GM18868 (cell line): ENCODE measurements around the gene NCOA6.

Source experiments
- ATAC-seq: cut with Tn5 transposase; IDR thresholded peaks from one replicate; pipeline ENCODE4 v1.9.1; 2021; ENCODE audit warnings: mild to moderate bottlenecking, moderate library complexity; ENCODE audit not compliant: unreplicated experiment

Gene NCOA6

DNA sequence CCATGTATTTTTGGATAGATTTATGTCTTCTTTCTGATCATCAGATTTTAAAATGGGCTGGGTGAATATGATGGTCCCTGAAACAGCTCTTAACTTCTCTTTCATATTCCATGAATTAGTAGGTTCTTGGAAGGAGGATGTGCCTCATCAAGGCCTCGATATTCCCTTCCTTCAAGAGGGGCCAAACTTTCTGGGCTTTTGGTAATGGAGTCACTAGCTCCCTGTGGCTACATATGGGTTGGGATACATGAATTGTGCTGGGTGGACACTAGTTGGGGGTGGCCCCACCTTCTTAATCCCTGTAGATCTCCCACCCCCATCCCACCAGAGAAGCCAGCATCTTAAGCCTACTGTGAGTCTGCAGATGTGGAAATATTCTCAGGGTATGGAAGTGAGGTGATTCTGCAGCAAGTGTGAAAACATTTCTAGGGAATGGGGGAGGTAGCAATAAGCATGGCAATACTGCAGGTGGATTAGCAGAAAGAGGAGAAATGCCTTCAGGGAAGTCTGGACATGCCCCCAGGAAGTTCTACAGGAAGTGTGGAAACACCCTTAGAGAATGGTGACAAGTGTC lies 119.1 kb downstream of the NCOA6 start:
- ATAC-seq = no peak

DNA sequence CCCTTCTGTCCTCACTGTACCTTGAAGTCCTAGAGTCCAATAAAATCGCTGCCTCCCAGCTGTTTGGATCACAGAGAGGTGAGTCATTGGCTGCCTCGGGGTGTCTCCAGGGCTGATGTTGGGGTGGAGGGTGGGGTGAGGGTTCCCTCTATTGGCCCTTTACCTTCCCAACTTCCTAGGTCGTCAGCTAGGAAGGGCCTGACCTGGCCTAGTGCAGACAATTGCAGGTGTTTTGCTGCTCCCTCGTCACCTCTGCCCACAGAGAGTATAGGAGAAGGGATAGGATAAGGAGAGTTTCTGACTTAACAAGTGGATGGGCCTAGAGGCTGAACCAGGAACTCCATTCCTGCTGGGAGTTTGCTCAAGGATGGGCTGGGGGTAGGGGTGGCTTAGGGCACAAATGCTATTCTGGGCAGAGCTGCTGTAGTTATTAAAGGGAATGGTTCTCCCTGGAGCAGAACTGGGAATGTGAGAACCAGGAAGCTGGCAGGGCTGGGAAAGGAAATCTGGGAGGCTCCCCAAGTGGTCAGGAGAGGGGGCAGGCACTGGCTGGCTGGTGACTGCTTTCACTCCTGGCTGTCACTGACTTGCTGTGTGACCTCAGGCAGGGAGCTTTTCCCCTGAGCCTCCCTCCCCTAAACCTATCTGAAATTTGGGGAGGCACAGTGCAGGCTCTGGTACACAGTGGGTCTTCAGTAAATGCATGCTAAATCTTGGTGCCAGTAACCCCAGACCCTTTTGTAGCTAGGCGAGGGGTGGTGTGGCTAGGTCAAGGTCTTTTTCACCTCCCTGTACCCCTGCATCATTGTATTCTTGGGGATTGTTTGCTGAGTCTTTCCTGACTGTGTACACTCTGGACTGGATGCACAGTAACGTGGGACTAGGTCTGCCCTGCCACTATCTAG lies 119.8 kb downstream of the NCOA6 start:
- no peak for ATAC-seq

DNA sequence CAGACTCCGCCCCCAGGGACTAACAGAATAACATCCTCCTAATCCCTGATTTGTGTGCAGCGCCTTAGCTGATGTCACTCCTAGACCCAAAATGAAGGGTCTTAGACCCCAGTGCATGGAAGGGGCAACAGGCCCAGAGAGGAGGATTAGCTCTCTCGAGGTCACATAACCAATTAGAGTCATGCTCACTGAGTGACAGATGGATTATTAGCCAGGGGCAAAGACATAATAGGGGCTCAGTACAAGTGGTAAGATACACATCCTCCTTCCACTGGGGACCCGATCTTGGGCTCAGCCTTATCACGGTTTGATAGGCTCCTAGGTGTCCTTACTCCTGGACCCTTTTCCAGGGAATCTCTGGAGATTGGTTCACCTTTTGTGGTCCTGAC lies 120.4 kb downstream of the NCOA6 start:
- ATAC-seq = no peak

DNA sequence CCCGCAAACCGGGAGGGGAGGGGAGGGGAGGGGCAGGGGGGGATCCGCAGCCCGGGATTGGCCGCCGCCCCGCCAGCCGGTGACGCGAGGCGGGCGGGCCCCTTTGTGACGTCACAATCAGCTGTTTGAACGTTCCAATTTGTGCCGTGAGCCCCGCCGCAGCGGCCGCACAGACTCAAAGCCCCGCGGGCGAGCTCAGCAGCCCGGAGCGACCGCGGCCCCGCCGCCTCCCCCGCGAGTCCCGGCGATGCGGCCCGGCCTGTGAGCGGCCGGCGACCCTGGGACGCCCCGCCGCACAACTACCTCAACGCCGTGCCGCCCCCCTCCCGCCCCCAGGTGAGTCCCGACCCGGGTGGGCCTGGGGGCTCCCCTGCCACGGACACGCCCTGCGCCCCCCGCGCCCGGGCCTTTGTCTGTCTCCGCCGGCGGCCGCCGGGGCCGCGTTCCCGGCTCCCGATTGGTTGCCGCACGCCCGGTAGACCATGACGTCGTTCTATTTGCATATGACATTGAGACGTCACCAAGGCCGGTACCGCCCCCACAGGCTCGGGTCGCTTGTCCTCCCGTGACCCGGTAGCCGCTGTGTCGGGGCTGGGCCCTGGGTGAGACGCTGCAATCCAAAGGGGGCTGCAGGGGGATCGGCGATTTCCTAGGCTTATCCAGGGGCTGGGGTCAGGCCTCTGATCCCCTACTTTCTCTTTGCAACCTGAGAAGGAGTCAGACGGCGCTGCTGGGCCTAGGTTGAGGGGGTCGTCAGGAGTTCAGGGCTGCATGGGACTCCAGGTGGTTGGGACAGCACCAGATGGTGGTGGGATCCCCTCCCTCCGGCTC lies 121.1 kb downstream of the NCOA6 start, which contains the start of gene TP53INP2:
TP53INP2 (plus strand) TSS at position 168 of the 831 bp plus-strand sequence. CDS start 4,396 bp downstream, outside the sequence.
- peak; percentile 49 for ATAC-seq

DNA sequence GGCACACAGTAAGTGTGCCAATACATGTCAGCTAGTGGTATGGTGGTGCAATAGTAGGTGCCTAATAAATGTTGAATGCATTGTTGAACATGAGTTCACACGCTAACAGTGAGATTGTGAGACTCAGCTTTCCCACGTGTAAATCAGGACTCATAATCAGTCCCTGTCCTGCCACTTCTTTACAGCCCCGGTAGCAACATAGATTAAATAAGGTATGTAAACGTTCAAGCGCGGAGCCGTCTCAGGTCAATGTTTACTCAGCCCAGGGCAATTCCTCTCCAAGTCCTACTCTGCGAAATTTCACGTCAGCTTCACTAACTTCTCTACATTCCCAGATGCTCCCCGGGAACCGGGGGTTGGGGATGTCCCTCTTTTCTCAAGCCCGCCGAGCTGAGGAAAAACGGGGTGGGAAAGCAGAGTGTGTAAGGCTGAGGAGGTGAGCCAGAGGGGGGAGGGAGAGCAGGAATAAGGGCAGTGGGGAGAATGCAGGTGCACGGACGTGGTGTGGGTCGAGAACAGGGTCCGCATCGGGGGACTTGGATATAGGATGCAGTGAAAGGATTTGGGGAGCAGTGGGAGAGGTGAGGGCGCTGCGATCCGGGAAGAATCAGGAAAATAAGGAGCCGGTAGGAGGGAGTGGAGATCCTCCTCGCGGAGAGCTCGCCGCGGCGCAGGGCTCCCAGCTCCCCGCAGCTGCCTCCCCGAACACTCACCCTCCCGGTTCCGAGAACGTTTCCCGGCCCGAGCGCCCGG lies 121.9 kb downstream of the NCOA6 start:
- no peak for ATAC-seq

DNA sequence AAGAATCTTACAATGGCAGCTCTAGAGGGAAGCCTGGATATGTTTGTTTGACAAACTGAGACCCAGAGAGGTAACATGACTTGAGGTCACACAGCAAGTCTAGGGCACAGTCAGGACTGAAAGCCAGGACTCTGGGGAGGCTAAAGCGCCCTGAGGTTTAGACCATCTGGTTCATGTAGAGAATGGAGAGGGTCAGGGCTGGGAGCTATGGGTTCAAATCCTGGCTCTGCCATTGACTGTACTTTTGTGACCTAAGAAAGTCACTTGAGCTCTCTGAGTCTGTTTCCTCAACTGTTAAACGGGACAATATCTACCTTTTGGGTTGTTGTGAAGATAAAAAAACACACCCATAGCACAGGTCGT lies 122.4 kb downstream of the NCOA6 start:
- no peak for ATAC-seq

DNA sequence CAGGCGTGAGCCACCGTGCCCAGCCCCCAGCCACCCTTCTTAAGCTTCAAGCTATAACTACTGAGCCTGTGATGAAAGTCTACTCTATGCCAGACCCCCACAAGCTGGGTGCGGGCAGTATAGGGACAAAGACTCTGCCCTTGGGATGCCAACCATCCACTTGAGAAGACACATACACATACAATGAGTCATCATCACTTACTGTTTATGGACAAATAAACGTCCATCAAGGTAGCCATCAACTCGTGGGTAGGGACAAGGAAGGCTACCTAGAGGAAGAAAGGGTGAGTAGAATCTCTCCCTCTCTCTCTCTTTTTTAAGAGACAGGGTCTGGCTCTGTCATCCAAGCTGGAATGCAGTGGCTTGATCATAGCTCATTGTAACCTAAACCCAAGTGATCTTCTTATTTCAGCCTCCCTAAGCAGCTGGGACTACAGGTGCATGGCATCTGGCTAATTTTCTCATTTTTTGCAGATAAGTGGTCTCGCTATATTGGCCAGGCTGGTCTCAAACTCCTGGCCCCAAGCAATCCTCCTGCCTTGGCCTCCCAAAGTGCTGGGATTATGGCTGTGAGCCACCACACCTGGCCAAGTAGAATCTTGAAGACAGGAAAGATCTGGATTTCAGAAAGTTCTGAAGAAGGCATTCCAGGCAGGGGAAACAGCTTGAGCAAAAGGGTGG lies 123.9 kb downstream of the NCOA6 start:
- ATAC-seq = no peak

DNA sequence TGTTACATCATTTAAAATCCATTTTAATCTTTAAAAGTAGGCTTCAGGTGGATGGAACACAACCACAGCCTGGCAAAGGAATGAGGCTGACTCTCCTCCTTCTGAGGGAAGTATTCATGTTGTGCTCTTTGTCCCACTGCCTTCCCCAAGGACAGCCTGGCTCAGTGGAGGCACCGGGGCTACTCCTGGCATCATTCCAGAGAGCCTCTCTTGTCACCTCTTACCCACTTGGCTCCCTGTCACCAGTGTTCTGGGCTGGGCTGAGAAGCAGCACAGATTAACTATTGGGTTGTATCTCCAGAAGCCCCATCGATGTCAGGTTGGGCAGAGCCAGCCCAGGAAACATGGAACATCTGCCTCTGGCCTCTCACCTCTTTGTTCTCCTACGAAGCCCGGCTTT lies 132.0 kb downstream of the NCOA6 start:
- ATAC-seq = no peak

DNA sequence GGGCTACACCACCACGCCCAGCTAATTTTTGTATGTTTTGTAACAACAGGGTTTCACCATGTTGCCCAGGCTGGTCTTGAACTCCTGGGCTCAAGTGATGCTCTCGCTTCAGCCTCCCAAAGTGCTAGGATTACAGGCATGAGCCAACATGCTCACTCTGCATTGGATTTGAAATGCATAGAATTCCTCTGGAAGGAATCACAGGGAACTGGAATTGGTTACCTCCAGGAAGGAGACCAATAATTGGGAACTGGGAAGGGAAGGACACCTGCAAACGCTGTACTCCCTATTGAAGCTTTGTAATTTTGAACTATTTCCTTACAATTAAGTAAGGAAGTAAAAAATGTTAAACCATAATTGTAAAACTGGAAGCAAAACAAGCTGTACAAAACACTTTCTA lies 133.6 kb downstream of the NCOA6 start:
- no peak for ATAC-seq

DNA sequence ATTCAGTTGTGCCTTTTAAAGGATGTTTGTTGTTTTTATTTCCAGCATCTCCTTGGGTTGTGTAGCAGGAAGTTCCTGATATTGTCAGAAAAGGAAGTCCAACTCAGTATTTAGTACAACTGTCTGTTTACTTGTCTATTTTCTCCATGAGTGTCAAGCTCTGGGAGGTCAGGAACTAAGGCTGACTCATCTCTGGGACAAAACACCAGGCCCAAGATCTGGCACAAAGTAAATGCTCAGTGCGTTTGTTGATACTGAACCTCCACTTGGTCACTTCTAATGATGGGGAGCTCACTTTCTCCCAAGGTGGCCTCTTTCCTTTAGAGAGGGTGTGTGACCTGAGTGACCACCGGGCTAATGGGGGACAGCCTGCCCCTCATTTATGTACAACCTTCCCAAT lies 136.0 kb downstream of the NCOA6 start:
- no peak for ATAC-seq

DNA sequence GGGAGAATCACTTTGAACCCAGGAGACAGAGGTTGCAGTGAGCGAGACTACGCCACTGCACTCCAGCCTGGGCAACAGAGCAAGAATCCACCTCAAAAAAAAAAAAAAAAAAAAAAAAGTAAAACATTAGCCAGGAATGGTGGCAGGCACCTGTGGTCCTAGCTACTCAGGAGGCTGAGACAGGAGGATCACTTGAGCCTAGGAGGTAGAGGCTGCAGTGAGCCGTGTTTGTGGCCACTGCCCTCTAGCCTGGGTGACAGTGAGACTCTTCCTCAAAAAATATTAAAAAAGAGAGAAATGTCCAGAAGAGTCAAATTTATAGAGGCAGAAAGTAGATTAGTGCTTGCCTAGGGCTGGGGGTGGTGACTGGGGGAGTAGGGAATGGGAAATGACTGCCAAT lies 141.8 kb downstream of the NCOA6 start:
- ATAC-seq = no peak

DNA sequence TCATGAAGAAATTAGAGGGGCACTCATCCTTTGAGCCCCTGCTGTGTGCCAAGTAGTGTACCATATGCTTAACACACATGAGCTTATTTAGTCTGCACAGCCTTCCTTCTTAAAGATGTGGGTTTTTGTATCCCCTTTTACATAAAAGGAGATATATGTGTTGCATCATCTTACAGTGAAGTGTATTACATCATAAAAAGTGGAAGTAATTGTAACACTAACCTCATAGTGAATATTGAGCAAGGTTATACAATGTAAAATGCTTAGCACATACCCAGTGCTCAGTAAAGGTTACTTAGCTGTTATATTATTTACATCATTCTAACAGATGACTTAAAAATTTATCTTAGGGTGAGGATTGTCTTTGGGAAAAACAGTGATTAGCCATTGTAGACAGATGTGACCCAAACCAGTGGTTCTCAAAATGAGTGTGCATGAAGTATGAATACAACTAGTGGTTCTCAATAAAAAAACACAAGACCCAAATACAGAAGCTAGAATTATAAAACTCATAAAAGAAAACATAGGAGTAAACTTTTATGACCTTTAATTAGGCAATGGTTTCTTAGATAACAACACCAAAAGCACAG lies 144.8 kb downstream of the NCOA6 start:
- ATAC-seq = no peak

DNA sequence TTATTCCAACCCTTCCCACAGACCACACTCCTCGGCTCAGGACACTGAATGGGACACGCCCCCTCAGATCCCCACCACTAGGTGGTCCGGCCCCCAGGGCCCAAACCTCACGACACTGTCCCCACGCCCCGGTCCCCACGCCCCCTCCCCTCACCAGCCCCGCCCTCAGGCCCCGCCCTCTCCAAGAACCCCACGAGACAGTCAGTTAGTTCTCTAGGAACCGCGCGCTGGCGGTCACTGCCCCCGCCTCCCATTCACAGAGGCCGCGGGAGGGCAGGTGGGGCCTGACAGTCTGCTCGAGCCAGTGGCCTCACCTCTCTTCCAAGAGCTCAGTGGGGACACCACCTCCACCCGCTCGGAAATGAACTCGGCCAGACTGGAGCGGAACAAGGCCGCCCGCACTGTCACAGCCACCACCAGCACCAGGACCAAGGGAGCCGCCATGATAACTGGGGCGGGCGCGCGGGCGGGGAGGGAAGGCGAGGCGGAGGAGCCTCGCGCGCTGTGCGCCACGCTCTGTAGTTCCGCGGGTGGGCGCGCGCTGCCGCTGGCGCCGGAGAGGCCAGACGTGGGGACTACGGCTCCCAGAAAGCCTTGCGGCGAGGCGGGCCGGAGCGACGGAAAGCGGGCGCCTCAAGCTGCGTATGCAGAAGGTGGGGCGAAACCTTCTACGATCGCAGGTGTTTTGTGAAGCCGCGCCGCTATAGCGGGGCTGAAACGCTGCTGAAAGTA lies 148.6 kb downstream of the NCOA6 start, which contains the start of gene PIGU:
PIGU (minus strand) TSS at position 451 of the 732 bp plus-strand sequence; CDS start at position 444, 7 bp downstream.
- ATAC-seq = peak; percentile 97

DNA sequence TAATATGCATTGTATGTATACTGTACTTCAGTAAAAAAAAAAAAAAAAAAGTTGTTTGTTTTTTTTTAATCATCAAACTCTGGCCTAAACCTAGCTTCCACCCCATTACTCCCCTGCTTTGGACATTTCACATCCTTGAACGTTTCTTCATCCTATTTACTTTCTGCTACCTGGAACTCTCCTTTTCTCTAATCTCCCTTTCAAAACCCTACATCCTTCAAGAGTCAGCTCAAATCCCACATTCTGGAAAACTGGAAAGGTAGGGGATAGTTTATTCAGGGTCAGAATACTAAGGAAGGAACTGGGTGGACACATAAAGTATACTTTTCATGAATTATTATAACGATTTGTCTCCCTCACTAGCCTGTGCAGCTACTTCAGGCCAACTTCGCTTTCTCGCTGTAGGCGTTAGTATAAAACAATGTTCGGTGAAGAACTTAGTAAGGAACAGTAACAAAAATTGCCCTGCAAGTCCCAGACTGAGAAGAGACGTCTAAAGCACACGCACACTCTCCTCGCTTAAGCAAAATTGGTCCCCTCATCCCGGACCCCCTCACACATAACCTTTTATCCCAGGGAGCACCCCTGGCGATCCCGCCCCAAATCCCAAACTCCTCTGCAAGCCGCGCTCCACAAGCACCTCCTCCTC lies 149.3 kb downstream of the NCOA6 start:
- no peak for ATAC-seq

DNA sequence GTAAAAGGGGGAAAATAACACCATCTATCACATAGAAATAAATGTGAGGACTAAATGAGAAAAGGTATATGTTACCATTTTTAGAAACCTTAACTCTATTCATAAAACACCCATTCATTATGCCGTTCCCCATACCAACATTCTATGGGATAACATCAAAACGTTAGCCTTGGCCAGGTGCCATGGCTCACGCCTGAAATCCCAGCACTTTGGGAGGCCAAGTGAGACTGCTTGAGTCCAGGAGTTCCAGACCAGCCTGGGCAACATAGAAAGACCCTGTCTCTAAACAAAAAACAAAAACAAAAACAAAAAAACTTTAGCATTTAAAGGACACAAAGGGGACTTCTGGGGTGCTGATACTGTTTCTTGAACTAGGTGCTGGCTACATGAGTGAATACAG lies 149.9 kb downstream of the NCOA6 start:
- no peak for ATAC-seq

DNA sequence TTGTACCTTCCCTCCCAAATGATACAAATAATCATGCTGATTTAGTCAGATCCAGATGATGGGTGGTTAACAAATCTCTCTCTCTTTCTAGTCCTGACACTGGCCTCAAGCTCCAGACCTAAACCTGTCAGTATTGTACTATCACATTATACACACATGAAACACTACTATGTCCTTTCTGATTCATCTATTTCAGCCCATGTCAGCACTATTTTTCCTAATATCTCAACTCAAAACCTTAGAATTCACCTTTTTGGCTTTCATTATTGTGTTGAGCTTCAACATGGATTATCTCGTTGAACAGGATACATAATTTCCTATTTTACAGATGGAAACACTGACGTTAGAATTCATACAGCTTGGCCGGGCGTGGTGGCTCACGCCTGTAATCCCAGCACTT lies 152.0 kb downstream of the NCOA6 start:
- no peak for ATAC-seq

DNA sequence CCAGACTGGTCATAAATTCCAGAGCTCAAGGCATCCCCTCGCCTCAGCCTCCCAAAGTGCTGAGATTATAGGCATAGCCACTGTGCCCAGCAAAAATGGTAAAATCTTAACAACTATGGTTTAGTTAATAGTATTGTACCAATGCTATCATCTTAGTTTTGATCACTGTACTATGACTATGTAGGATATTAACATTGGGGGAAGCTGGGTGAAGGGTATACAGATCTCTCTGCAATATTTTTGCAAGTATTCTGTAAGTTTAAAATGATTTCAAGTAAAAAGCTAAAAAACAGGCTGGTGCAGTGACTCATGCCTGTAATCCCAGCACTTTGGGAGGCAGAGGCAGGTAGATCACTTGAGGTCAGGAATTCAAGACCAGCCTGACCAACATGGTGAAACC lies 156.4 kb downstream of the NCOA6 start:
- ATAC-seq = no peak
